IPS-NIHi7 (cell line): Measurements from ENCODE around the gene ATXN2.
"Not testable (repeated sequence)": the region's sequence is repeated elsewhere in the genome, so short reads cannot be mapped to it uniquely, and the experiment has no call there.

ENCODE experiments used
- DNase-seq: peaks from one replicate; pipeline ENCODE4 v3.0.0; 2012; ENCODE audit warnings: mixed read lengths; ENCODE audit errors: extremely low spot score

ATXN2 gene

GRCh38 chr12:111574797-111575443, 24.2 kb downstream of the ATXN2 start:
- DNase-seq: no peak

DNA sequence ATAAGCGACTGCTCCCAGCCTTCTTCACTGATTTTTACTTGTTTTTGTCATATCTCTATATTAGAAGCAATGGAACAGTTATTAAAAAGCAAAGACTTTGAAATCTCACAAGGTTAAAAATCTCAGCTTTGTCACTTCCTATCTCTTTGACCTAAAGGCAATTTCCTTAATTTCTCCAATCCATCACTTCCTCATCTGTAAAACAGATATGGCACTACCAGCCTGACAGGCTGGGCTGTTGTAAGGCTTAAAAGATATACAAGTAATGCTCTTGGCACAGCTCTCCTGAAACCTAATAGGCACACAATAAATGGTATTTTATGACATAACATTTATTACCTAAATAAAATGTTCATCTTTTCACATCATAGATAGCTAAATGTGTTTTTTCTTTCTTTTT, 25.6 kb downstream of the ATXN2 start:
- no peak for DNase-seq

- no peak for DNase-seq
These were observed 28.8 kb downstream of the ATXN2 start for GRCh38 chr12:111570084-111570961.

GRCh38 chr12:111569363-111570083, 29.6 kb downstream of the ATXN2 start:
- DNase-seq: no peak

- not testable (repeated sequence) for DNase-seq
These were observed 38.3 kb downstream of the ATXN2 start for GRCh38 chr12:111560844-111561243.

DNA sequence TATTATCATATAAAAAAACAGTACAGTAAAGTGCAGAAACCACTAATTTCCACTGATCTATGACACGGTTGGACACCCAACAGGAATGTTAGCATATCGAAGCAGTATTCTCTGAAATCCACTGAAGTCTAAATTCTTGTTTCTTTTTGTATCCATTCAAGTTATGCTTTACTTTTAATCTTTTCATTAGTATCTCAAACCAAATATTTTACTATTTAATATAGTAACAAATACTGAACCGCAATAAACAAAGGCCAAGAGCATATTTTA, 41.1 kb downstream of the ATXN2 start:
- no peak for DNase-seq

DNA sequence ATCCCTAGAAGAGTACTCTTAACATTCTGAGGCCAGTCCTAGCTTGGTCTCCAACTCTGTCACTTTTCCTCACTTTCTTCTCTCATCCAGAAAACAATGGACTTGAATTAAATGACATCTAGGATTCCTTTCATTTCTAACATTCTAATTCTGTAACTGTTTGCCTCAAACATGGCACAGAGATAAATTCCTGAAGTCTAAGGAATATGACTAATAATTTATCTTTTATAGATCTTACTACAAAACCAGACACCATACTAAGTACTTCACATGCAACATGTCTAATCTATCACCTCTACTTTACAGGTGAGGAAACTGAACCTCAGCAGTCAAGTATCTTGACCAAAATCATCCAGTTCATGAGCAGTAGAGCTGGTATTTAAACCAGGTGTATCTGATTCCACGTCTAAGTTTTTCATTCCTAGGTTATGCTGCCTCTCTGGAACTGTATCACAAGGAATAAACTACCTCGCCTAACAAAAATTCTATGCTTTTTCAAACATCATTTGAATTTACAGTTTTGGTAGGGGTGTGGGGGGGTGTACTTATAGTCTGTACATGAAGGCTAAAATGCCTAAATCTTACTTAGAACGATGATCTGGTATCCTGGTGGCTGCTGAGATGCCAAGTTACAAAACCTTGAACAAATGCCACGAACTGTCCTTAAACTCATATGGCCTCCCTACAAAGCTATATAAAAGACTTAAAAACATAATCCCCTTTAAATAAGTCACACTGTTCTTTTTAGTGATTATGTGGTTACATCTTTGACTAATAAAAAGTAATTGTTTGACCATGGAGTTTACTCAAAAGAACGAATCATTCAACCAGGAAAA, 41.6 kb downstream of the ATXN2 start:
- no peak for DNase-seq

DNA sequence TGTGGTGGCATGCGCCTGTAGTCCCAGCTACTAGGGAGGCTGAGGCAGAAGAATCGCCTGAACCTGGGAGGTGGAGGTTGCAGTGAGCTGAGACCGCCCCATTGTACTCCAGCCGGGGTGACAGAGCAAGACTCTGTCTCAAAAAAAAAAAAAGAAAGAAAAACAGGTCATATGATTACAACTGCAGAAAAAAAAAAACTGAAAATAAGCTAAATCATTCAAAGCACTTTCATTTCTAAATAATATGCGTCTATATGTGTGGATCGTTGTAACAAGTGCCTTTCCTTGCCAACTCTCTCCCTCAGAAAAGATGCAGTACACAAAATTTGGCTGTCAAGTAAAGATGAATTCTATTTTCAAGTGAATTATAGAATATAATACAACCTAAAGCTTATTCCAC, 42.4 kb downstream of the ATXN2 start:
- no peak for DNase-seq

DNA sequence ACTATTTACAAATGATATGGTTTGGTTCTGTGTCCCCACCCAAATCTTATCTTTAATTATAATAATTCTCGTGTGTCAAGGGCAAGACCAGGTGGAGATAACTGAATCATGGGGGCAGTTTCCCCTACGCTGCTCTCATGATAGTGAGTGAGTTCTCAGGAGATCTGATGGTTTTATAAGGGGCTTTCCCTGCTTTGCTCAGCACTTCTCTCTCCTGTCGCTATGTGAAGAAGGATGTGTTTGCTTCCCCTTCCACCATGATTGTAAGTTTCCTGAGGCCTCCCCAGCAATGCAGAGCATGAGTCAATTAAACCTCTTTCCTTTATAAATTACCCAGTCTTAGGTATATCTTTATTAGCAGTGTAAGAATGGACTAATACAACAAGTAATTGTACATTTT, 43.8 kb downstream of the ATXN2 start:
- not testable (repeated sequence) for DNase-seq

GRCh38 chr12:111546758-111547383, 52.2 kb downstream of the ATXN2 start:
- DNase-seq: no peak

GRCh38 chr12:111546171-111546570, 52.9 kb downstream of the ATXN2 start:
- DNase-seq: no peak

DNA sequence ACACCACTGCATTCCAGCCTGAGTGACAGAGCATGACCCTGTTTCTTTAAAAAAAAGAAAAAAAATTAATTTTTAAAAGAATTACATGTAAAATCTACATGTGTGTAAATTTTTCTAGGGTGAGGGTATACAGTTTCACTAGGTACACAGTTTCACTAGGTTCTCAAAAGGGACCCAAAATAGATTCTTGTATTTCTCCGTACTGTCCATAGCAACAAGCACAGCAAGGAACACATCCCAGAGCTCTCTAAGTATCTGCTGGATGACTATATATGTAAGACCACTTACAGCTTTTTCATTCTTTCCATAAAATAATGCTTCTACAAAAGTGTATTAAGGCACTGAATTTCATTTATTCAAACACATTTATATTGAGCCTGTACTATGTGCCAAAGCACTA, 55.1 kb downstream of the ATXN2 start:
- DNase-seq: no peak

DNA sequence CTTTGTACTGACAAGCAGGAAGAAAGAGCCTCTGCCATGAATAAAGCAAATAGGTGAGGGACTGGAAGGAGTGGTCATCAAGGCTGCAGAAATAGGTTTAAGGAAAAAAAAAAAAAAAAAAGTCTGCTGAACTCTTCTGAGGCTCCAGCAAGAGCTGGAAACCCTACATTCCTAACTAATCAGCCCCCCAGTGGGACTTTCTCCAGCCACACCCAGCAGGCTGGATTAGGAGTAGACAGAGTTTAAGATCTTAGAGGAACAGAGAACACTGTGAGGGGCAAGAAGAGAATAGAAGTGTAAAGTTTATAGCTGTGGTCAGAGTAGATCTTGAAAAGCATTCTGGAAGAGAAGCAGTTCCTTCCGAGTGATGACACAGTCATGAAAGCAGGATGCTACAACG, 66.4 kb downstream of the ATXN2 start:
- peak; percentile 18 for DNase-seq

- peak; percentile 91 for DNase-seq
These were observed 69.4 kb downstream of the ATXN2 start for GRCh38 chr12:111529424-111530368.

DNA sequence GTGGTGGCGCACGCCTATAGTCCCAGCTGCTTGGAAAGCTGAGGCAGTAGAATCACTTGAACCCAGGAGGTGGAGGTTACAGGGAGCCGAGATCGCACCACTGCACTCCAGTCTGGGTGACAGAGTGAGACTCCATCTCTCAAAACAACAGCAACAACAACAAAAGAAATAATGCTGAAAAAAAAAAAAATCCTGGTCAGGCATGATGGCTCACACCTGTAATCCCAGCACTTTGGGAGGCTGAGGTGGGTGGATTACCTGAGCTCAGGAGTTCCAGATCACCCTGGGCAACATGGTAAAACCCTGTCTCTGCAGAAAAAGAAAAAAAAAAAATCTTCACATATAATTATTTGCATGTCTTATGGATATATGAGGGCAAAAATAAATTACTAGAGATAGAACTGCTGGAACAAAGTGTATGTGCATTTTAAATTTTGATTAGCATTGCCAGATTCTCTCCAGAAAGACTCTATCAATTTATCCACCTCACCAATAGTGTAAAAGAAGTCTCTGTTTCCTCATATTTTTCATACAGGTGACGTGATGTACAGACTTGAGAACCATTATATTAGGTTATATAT, 75.4 kb downstream of the ATXN2 start:
- no peak for DNase-seq

GRCh38 chr12:111521801-111522200, 77.3 kb downstream of the ATXN2 start:
- DNase-seq: no peak

GRCh38 chr12:111519937-111520336, 79.2 kb downstream of the ATXN2 start:
- no peak for DNase-seq

GRCh38 chr12:111519083-111519482, 80.0 kb downstream of the ATXN2 start:
- DNase-seq: no peak

DNA sequence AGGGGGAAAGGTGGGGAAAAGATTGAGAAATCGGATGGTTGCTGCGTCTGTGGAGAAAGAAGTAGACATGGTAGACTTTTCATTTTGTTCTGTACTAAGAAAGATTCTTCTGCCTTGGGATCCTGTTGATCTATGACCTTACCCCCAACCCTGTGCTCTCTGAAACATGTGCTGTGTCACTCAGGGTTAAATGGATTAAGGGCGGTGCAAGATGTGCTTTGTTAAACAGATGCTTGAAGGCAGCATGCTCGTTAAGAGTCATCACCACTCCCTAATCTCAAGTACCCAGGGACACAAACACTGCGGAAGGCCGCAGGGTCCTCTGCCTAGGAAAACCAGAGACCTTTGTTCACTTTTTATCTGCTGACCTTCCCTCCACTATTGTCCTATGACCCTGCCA, 91.4 kb downstream of the ATXN2 start:
- not testable (repeated sequence) for DNase-seq

DNA sequence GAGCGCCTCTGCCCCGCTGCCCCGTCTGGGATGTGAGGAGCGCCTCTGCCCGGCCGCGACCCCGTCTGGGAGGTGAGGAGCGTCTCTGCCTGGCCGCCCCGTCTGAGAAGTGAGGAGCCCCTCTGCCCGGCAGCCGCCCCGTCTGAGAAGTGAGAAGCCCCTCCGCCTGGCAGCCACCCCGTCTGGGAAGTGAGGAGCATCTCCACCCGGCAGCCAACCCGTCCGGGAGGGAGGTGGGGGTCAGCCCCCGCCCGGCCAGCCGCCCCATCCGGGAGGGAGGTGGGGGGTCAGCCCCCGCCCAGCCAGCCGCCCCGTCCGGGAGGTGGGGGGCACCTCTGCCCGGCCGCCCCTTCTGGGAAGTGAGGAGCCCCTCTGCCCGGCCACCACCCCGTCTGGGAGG, 91.9 kb downstream of the ATXN2 start:
- not testable (repeated sequence) for DNase-seq
